Right forelimb (tissue), 1 donor: ENCODE results near the gene PEX11G.
"Not testable (repeated sequence)": the region's sequence is repeated elsewhere in the genome, so short reads cannot be mapped to it uniquely, and the experiment has no call there.

Experiments
- DNase-seq: peaks from one replicate; pipeline ENCODE4 v3.0.0-alpha.2; 2018

PEX11G gene

GRCh38 chr19:7461841-7462629, 26.8 kb downstream of the PEX11G start:
- DNase-seq, result no peak

- DNase-seq, result no peak
Observed at GRCh38 chr19:7460562-7460966, 28.3 kb downstream of the PEX11G start.

GRCh38 chr19:7459773-7460172, 29.1 kb downstream of the PEX11G start:
- DNase-seq, result no peak

- no peak for DNase-seq
Observed at GRCh38 chr19:7458675-7459074, 30.2 kb downstream of the PEX11G start.

- DNase-seq, result no peak
Observed at GRCh38 chr19:7456964-7457541, 31.8 kb downstream of the PEX11G start.

GRCh38 chr19:7455600-7456296, 33.1 kb downstream of the PEX11G start:
- DNase-seq, result no peak

- DNase-seq, result no peak
Observed at GRCh38 chr19:7454998-7455397, 33.8 kb downstream of the PEX11G start.

GRCh38 chr19:7450243-7451223, 38.3 kb downstream of the PEX11G start:
- DNase-seq, result peak; percentile 67

GRCh38 chr19:7449391-7450070, 39.3 kb downstream of the PEX11G start:
- not testable (repeated sequence) for DNase-seq

GRCh38 chr19:7447648-7448047, 41.2 kb downstream of the PEX11G start:
- no peak for DNase-seq

- DNase-seq, result no peak
Observed at GRCh38 chr19:7445104-7445503, 43.7 kb downstream of the PEX11G start.

GRCh38 chr19:7444042-7444441, 44.8 kb downstream of the PEX11G start:
- no peak for DNase-seq

GRCh38 chr19:7442423-7442822, 46.4 kb downstream of the PEX11G start:
- DNase-seq, result peak; percentile 54

- no peak for DNase-seq
Observed at GRCh38 chr19:7441468-7442146, 47.2 kb downstream of the PEX11G start.

GRCh38 chr19:7440188-7440975, 48.5 kb downstream of the PEX11G start:
- no peak for DNase-seq

GRCh38 chr19:7435586-7435985, 53.2 kb downstream of the PEX11G start:
- DNase-seq, result no peak

GRCh38 chr19:7434391-7434790, 54.4 kb downstream of the PEX11G start:
- DNase-seq, result no peak

- DNase-seq, result not testable (repeated sequence)
Observed at GRCh38 chr19:7433456-7433855, 55.4 kb downstream of the PEX11G start.

GRCh38 chr19:7429638-7430282, 59.1 kb downstream of the PEX11G start:
- DNase-seq, result no peak

GRCh38 chr19:7428651-7429113, 60.2 kb downstream of the PEX11G start:
- no peak for DNase-seq
